Pancreas (tissue), 10 donors: ENCODE results near the gene IL26. TPM values are rescaled to one million over a fixed set of nuclear protein-coding genes. Genes with fewer than 3 reads are reported as not detected.

Experiments
- ATAC-seq, 4 donors: fragments of 200-7000 bp; cut with Tn5 transposase; one replicate each; pipeline versions ENCODE4 v1.8.0 to v1.9.1; 2020; ENCODE audit warnings: mild to moderate bottlenecking in 4 of 4, moderate library complexity in 4 of 4
- DNase-seq, 6 donors: peaks; one replicate each; pipeline ENCODE4 v3.0.0-alpha.2; 2020
- FAIRE-seq: peaks from 2 replicates; lab custom pipeline; 2012; peaks lifted over from hg19 to GRCh38; lab: Jason Lieb, UNC
- H3K27ac ChIP-seq, 4 donors: fragments of 200-600 bp; sonication (generic); 1 replicate in 3 of 4; 2 replicates in 1 of 4; pipeline versions ENCODE4 v1.5.0 to v1.8.0; 2020
- H3K27me3 ChIP-seq, 4 donors: fragments of 200-600 bp; one replicate each; pipeline ENCODE4 v1.8.0; 2021
- H3K36me3 ChIP-seq, 3 donors: fragments of 200-600 bp; sonication (generic) in 1 of 3; one replicate each; pipeline versions ENCODE4 v1.5.0 to v1.8.0; 2020 to 2021
- H3K4me1 ChIP-seq, 3 donors: fragments of 200-600 bp; one replicate each; pipeline ENCODE4 v1.8.0; 2021
- H3K4me3 ChIP-seq, 4 donors: fragments of 200-600 bp; sonication (generic) in 2 of 4; one replicate each; pipeline versions ENCODE4 v1.5.0 to v1.8.0; 2020 to 2021
- H3K9me3 ChIP-seq, 4 donors: fragments of 200-600 bp; one replicate each; pipeline ENCODE4 v1.8.0; 2021
- CTCF ChIP-seq, 4 donors: fragments of 200-600 bp; sonication (generic) in 3 of 4; IDR thresholded peaks; one replicate each; pipeline versions ENCODE4 v1.5.0 to v1.8.0; 2021; ENCODE audit warnings: antibody characterized with exemption in 4 of 4
- WGBS, 2 donors: extraction: QIAGEN DNeasy Blood & Tissue Kit; methylation state at CpG; one replicate each; pipeline ENCODE4 v1.1.7; 2013; 5-methylcytosine and 5-hydroxymethylcytosine counted together
- intact Hi-C, 3 donors: fragments of 100-400 bp; cut with DNase I; formaldehyde crosslinking; loops; one replicate each; pipeline versions ENCODE4 v1.11.1 to v1.14.2; 2022
- polyA plus RNA-seq, 2 donors: library from polyadenylated mRNA; stranded (reverse); fragments of 200-250 nt; gene quantifications; one replicate each; pipeline ENCODE4 v1.2.3, GENCODE V29; 2013
- total RNA-seq, 6 donors: library from RNA; stranded (reverse); fragmentation: NEBNext Ultra II Directional in 4 of 6; extraction: Animal tissue kit (Norgen Biotek cat#: 25700) in 4 of 6; gene quantifications; one replicate each; pipeline versions ENCODE4 v1.2.1 to v1.2.4, GENCODE V29; 2021 to 2023
- donor health status: healthy with polysubstance abuse.
- donor health status: DM: no; HTN: no; CAD: no; lungs with moderate emphysema.
- donor health status: DM: no; HTN: no; CAD: no.
- donor health status: control.
- donor health status: control.
- donor health status: Bipolar disorder and iron deficiency.
- donor health status: DM: yes; HTN: yes; CAD: no.
- donor health status: DM: no; HTN: no; CAD: no.
- donor health status: DM: no; HTN: no; CAD: no.
- donor health status: DM: yes; HTN: yes; CAD: no.

Gene IL26
- total and polyA plus RNA-seq, 8 donors: not detected

- no peaks in the 10 kb centered on the region for H3K9me3 ChIP-seq
- no peaks in the 10 kb centered on the region for H3K4me1 ChIP-seq
- TF ChIP-seq CTCF (IDR thresholded peaks at IDR 0.05): no peak
- no peak for FAIRE-seq
- ATAC-seq: no peak
- no peaks in the 10 kb centered on the region for H3K36me3 ChIP-seq
- H3K4me3 ChIP-seq: no peak overlapping the region
- no peak overlapping the region for H3K27ac ChIP-seq
- no peaks in the 10 kb centered on the region for H3K27me3 ChIP-seq
- intact Hi-C loops: no loop called here
- no peak for DNase-seq
These were observed 36.3 kb upstream of the IL26 start for GRCh38 chr12:68261896-68262295.

- ATAC-seq (no peak), FAIRE-seq (no peak), DNase-seq (no peak)
- intact Hi-C loops: no loop called here
- no peaks in the 10 kb centered on the region for H3K36me3 ChIP-seq
- H3K4me1 ChIP-seq: no peaks in the 10 kb centered on the region
- H3K9me3 ChIP-seq: no peaks in the 10 kb centered on the region
- WGBS, 2 donors: 74 to 83% methylated on average over 3 of the region's 3 CpGs
- H3K4me3 ChIP-seq: no peak overlapping the region
- H3K27ac ChIP-seq: no peak overlapping the region
- TF ChIP-seq CTCF (IDR thresholded peaks at IDR 0.05): no peak
- no peaks in the 10 kb centered on the region for H3K27me3 ChIP-seq
These were observed 34.5 kb upstream of the IL26 start for GRCh38 chr12:68260153-68260552.

- no peaks in the 10 kb centered on the region for H3K27me3 ChIP-seq
- no peak for TF ChIP-seq CTCF (IDR thresholded peaks at IDR 0.05)
- no peaks in the 10 kb centered on the region for H3K36me3 ChIP-seq
- no peak for FAIRE-seq
- H3K27ac ChIP-seq: no peak overlapping the region
- WGBS, 2 donors: 75 to 82% methylated on average over 3 of the region's 3 CpGs
- no peaks in the 10 kb centered on the region for H3K4me1 ChIP-seq
- no peak for ATAC-seq
- H3K9me3 ChIP-seq: no peaks in the 10 kb centered on the region
- no peak for DNase-seq
- intact Hi-C loops: no loop called here
- H3K4me3 ChIP-seq: no peak overlapping the region
These were observed 33.8 kb upstream of the IL26 start for GRCh38 chr12:68259318-68259940.

GRCh38 chr12:68253504-68253903, 27.9 kb upstream of the IL26 start, which contains the start of gene IL22:
IL22 (minus strand) TSS chr12:68253604; CDS start chr12:68253448, 156 bp downstream.
- FAIRE-seq (no peak), ATAC-seq (no peak), DNase-seq (no peak)
- H3K4me1 ChIP-seq: no peaks in the 10 kb centered on the region
- no peaks in the 10 kb centered on the region for H3K27me3 ChIP-seq
- no peaks in the 10 kb centered on the region for H3K36me3 ChIP-seq
- H3K4me3 ChIP-seq: no peak within 1 kb of the TSS
- intact Hi-C loops: no loop called here
- TF ChIP-seq CTCF (IDR thresholded peaks at IDR 0.05): no peak
- H3K9me3 ChIP-seq: no peaks in the 10 kb centered on the region
- 82 to 86% methylated on average over 7 of the region's 7 CpGs for WGBS, 2 donors
- H3K27ac ChIP-seq: no peak within 1 kb of the TSS

- intact Hi-C loops: no loop called here
- Histone ChIP-seq H3K36me3 (no peaks in the 10 kb centered on the region), H3K27ac (no peak overlapping the region), H3K27me3 (no peaks in the 10 kb centered on the region), H3K9me3 (no peaks in the 10 kb centered on the region), H3K4me1 (no peaks in the 10 kb centered on the region), H3K4me3 (no peak overlapping the region)
- no peak for TF ChIP-seq CTCF (IDR thresholded peaks at IDR 0.05)
- ATAC-seq (no peak), FAIRE-seq (no peak), DNase-seq (no peak)
- WGBS, 2 donors: 89 to 92% methylated on average over 5 of the region's 5 CpGs
These were observed 26.5 kb upstream of the IL26 start for GRCh38 chr12:68252077-68252476.
